Kidney capillary endothelial cell (primary cell): ENCODE data around the gene ARL6.

Experiments
- DNase-seq: peaks from one replicate; pipeline ENCODE4 v3.0.0-alpha.2; 2018; ENCODE audit warnings: low spot score

The ARL6 gene

GRCh38 chr3:97764407-97765238, at the start of gene ARL6:
Gene ARL6, plus strand, starts transcription at chr3:97764758. Its CDS starts 3,350 bp downstream, at chr3:97768108.
- DNase-seq, result peak; percentile 78

- peak; percentile 70 for DNase-seq
Observed at GRCh38 chr3:97719156-97719821, 45.3 kb upstream of the ARL6 start.

GRCh38 chr3:97720417-97720816, 44.1 kb upstream of the ARL6 start:
- no peak for DNase-seq

- no peak for DNase-seq
Observed at GRCh38 chr3:97721446-97721845, 43.1 kb upstream of the ARL6 start.

- no peak for DNase-seq
Observed at GRCh38 chr3:97736928-97737327, 27.6 kb upstream of the ARL6 start.

GRCh38 chr3:97738761-97739160, 25.8 kb upstream of the ARL6 start:
- DNase-seq, result no peak

- no peak for DNase-seq
Observed at GRCh38 chr3:97742036-97742435, 22.5 kb upstream of the ARL6 start.

- no peak for DNase-seq
Observed at GRCh38 chr3:97744289-97744688, 20.3 kb upstream of the ARL6 start.

- no peak for DNase-seq
Observed at GRCh38 chr3:97763586-97764406, 762 bp upstream of the ARL6 start.

- no peak for DNase-seq
Observed at GRCh38 chr3:97765336-97765735, 778 bp downstream of the ARL6 start.

- no peak for DNase-seq
Observed at GRCh38 chr3:97772926-97773325, 8.4 kb downstream of the ARL6 start.

- no peak for DNase-seq
Observed at GRCh38 chr3:97778152-97778551, 13.6 kb downstream of the ARL6 start.

GRCh38 chr3:97793420-97794019, 29.0 kb downstream of the ARL6 start:
- peak; percentile 52 for DNase-seq

- no peak for DNase-seq
Observed at GRCh38 chr3:97795951-97796350, 31.4 kb downstream of the ARL6 start.

GRCh38 chr3:97804471-97804870, 39.9 kb downstream of the ARL6 start:
- no peak for DNase-seq

GRCh38 chr3:97810779-97811390, 46.3 kb downstream of the ARL6 start:
- no peak for DNase-seq

GRCh38 chr3:97815149-97815917, 50.8 kb downstream of the ARL6 start:
- no peak for DNase-seq

- DNase-seq, result no peak
Observed at GRCh38 chr3:97816811-97817210, 52.3 kb downstream of the ARL6 start.

GRCh38 chr3:97817965-97818364, 53.4 kb downstream of the ARL6 start:
- DNase-seq, result no peak

GRCh38 chr3:97820780-97821179, 56.2 kb downstream of the ARL6 start:
- DNase-seq, result no peak

- DNase-seq, result no peak
Observed at GRCh38 chr3:97821287-97821773, 56.8 kb downstream of the ARL6 start.
